Measurements from ENCODE around the gene PELI3.
A peak's percentile ranks its signal among the peaks of the same experiment; 100 is the strongest.

Gene PELI3

DNA sequence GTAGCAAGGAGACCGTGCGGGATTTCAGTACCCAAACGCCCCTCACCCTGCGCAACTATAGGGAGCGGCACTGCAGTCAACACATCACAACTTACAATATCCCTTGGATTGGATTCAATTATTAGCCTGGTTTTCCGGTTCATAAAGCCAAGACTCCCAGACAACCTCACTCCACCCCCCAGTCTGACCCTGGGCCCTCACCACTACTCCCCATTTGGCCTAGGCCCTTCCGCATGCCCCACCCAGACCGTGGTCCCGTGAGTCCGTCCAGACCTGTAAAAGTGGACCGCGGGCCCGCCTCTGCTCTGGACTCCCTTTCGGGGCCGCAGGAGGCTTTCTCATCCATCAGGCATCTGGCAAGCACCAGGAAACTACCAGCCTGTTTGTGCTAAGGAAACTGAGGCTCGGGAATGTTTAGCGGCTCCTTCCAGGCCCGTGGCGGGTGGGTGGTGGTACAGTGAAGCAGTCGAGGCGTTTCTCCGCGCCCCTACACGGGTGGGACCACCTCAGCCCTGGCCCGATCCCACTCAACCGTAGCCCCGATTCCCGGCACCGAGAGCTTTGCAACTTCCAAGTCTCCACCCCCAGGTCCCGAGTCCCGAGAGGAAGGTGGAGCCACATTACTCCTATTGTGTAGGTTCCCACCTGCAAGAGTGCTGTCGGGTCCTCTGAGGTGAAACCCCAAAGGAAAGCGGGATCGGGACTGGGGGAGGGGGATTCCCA, 12.8 kb downstream of the PELI3 start:
- peaks cover 18% of the 10 kb centered on the region for H3K79me2 ChIP-seq (ENCODE audit: insufficient read depth, low read length)
- H4K20me1 ChIP-seq (ENCODE audit: insufficient read depth, low read length) = no peaks in the 10 kb centered on the region
- peak overlapping the region; percentile 96 for H3K9ac ChIP-seq (ENCODE audit: low read depth, low read length)
- peak overlapping the region; percentile 87 for H3K4me2 ChIP-seq (ENCODE audit: insufficient read depth, low read length)
- DNase-seq (no peak), ATAC-seq (ENCODE audit: insufficient read depth, low read depth) (no peak; the same call in 1 of the 3 replicates)
- no peaks in the 10 kb centered on the region for H3K9me3 ChIP-seq (ENCODE audit: insufficient read depth, low read length, severe bottlenecking)
- H3K36me3 ChIP-seq (ENCODE audit: insufficient read depth, low read length) = peaks cover 9% of the 10 kb centered on the region
- H2AFZ ChIP-seq (ENCODE audit: low read depth, low read length) = peak overlapping the region; percentile 99
- H3K27me3 ChIP-seq (ENCODE audit: insufficient read depth, low read length, poor library complexity) = no peaks in the 10 kb centered on the region
- TF ChIP-seq EZH2 (IDR thresholded peaks at IDR 0.05; ENCODE audit: borderline replicate concordance, low read depth, low read length, severe bottlenecking) = no peak
- TF ChIP-seq, protein P1, sequence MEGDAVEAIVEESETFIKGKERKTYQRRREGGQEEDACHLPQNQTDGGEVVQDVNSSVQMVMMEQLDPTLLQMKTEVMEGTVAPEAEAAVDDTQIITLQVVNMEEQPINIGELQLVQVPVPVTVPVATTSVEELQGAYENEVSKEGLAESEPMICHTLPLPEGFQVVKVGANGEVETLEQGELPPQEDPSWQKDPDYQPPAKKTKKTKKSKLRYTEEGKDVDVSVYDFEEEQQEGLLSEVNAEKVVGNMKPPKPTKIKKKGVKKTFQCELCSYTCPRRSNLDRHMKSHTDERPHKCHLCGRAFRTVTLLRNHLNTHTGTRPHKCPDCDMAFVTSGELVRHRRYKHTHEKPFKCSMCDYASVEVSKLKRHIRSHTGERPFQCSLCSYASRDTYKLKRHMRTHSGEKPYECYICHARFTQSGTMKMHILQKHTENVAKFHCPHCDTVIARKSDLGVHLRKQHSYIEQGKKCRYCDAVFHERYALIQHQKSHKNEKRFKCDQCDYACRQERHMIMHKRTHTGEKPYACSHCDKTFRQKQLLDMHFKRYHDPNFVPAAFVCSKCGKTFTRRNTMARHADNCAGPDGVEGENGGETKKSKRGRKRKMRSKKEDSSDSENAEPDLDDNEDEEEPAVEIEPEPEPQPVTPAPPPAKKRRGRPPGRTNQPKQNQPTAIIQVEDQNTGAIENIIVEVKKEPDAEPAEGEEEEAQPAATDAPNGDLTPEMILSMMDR (IDR thresholded peaks at IDR 0.05; ENCODE audit: borderline replicate concordance, extremely low read depth, low read length, poor library complexity, severe bottlenecking) = no peak
- peak overlapping the region; percentile 76 to 86 for H3K4me3 ChIP-seq (ENCODE audit: low read depth in 1 of 2, low read length in 2 of 2)
- H3K4me1 ChIP-seq (ENCODE audit: insufficient read depth, low read length) = peaks cover 33% of the 10 kb centered on the region
- H3K27ac ChIP-seq (ENCODE audit: low read length) = peak overlapping the region; percentile 95

DNA sequence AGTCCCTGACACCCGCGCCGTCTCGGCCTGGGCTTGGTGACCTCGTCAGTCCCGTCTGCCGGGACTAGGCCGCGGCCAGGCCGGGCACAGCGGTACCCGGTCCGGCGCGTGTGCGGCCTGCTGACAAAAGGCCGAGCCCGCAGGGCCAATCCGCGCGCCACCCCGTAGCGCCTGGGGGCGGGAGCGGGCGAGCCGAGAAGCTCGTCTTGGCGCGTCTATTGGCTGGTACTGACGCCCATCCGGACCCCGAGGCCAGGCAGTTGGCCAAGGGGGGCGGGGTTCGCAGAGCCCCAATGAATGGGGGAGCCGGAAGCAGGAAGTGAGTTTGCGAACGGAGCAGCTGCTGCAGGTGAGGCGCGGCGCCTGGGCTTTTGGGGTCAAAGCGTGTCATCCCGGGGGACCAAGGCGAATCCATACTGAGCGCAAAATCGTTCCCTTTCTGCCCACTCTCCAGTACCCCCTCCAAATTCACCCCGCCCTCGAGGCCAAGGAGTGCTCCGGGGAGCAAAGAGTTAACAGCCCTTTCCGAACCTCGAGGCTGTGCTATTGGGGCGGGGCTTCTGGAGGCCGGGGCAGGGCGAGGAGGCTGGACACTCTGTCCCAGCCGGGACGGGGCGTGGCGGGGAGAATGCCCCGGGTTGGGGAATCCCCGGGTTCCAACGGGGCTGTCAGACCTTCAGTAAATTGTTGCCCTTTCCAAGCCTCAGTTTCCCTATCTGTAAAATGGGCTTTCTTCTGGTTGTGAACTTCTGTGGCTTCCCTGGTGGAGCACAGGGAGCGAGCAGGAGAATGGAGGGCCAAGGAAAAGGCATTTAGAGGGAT, 13.6 kb downstream of the PELI3 start, which contains the start of gene DPP3:
TSS of gene DPP3 (plus strand) at position 318 of the 822 bp plus-strand sequence. CDS start 1,767 bp downstream, outside the sequence.
- TF ChIP-seq EZH2 (IDR thresholded peaks at IDR 0.05; ENCODE audit: borderline replicate concordance, low read depth, low read length, severe bottlenecking) = no peak
- ATAC-seq (ENCODE audit: insufficient read depth, low read depth) (peak; percentile 98), DNase-seq (peak; percentile 97)
- peaks cover 33% of the 10 kb centered on the region for H3K4me1 ChIP-seq (ENCODE audit: insufficient read depth, low read length)
- peak within 1 kb of the TSS; percentile 87 for H3K4me2 ChIP-seq (ENCODE audit: insufficient read depth, low read length)
- H3K27ac ChIP-seq (ENCODE audit: low read length) = peak within 1 kb of the TSS; percentile 95
- H3K36me3 ChIP-seq (ENCODE audit: insufficient read depth, low read length) = peaks cover 11% of the 10 kb centered on the region
- peaks cover 18% of the 10 kb centered on the region for H3K79me2 ChIP-seq (ENCODE audit: insufficient read depth, low read length)
- H4K20me1 ChIP-seq (ENCODE audit: insufficient read depth, low read length) = no peaks in the 10 kb centered on the region
- peak within 1 kb of the TSS; percentile 76 to 86 for H3K4me3 ChIP-seq (ENCODE audit: low read depth in 1 of 2, low read length in 2 of 2)
- peak within 1 kb of the TSS; percentile 99 for H2AFZ ChIP-seq (ENCODE audit: low read depth, low read length)
- no peaks in the 10 kb centered on the region for H3K27me3 ChIP-seq (ENCODE audit: insufficient read depth, low read length, poor library complexity)
- peak within 1 kb of the TSS; percentile 96 for H3K9ac ChIP-seq (ENCODE audit: low read depth, low read length)
- H3K9me3 ChIP-seq (ENCODE audit: insufficient read depth, low read length, severe bottlenecking) = no peaks in the 10 kb centered on the region

GRCh38 chr11:66484806-66485380, 18.2 kb downstream of the PELI3 start:
- DNase-seq (no peak), ATAC-seq (ENCODE audit: insufficient read depth, low read depth) (no peak)
- H4K20me1 ChIP-seq (ENCODE audit: insufficient read depth, low read length) = peaks cover 7% of the 10 kb centered on the region; the same call in 1 of the 2 replicates
- H3K4me2 ChIP-seq (ENCODE audit: insufficient read depth, low read length) = no peak overlapping the region
- H2AFZ ChIP-seq (ENCODE audit: low read depth, low read length) = no peak overlapping the region
- H3K4me3 ChIP-seq (ENCODE audit: low read depth in 1 of 2, low read length in 2 of 2) = no peak overlapping the region
- H3K27ac ChIP-seq (ENCODE audit: low read length) = no peak overlapping the region
- peaks cover 11% of the 10 kb centered on the region for H3K79me2 ChIP-seq (ENCODE audit: insufficient read depth, low read length)
- H3K27me3 ChIP-seq (ENCODE audit: insufficient read depth, low read length, poor library complexity) = no peaks in the 10 kb centered on the region
- H3K4me1 ChIP-seq (ENCODE audit: insufficient read depth, low read length) = peaks cover 23% of the 10 kb centered on the region
- no peak overlapping the region for H3K9ac ChIP-seq (ENCODE audit: low read depth, low read length)
- TF ChIP-seq, protein P1 (IDR thresholded peaks at IDR 0.05; ENCODE audit: borderline replicate concordance, extremely low read depth, low read length, poor library complexity, severe bottlenecking) = no peak
- TF ChIP-seq EZH2 (IDR thresholded peaks at IDR 0.05; ENCODE audit: borderline replicate concordance, low read depth, low read length, severe bottlenecking) = no peak
- H3K36me3 ChIP-seq (ENCODE audit: insufficient read depth, low read length) = peaks cover 54% of the 10 kb centered on the region
- H3K9me3 ChIP-seq (ENCODE audit: insufficient read depth, low read length, severe bottlenecking) = no peaks in the 10 kb centered on the region

Data from DND-41 (cell line).